ENCODE results near the gene ABCF2. TPM values are rescaled to one million over a fixed set of nuclear protein-coding genes. Genes with fewer than 3 reads are reported as not detected.

The ABCF2 gene
- total and polyA plus RNA-seq, 2 of the 4 experiments (the other 2 are of a cell fraction): 46.2 to 103 TPM

- Histone ChIP-seq H2AFZ (replicated peaks; ENCODE audit: low read length, poor library complexity) (no peak overlapping the region), H3K56ac (ENCODE audit: extremely low read depth, insufficient read depth, low read length) (no peak overlapping the region), H4K5ac (ENCODE audit: low read depth, low read length) (no peak overlapping the region), H4K91ac (ENCODE audit: insufficient read depth, low read depth, low read length) (no peak overlapping the region), H2AK9ac (replicated peaks; ENCODE audit: low read depth, low read length, poor library complexity) (no peak overlapping the region), H3K18ac (ENCODE audit: low read depth, low read length) (no peak overlapping the region), H3K36me3 (ENCODE audit: control insufficient read depth, insufficient read depth, low read length) (no peaks in the 10 kb centered on the region), H3K4me3 (ENCODE audit: insufficient read depth, low read depth, low read length) (no peak overlapping the region), H3K4me1 (ENCODE audit: control insufficient read depth, insufficient read depth, low read length) (no peaks in the 10 kb centered on the region), H3K4me2 (ENCODE audit: low read depth, low read length) (no peak overlapping the region), H2AK5ac (ENCODE audit: low read depth, low read length) (no peak overlapping the region), H4K8ac (ENCODE audit: low read depth in 2 of 2, low read length in 2 of 2) (no peak overlapping the region), H3K14ac (replicated peaks; ENCODE audit: low read depth, low read length) (no peak overlapping the region), H2BK120ac (ENCODE audit: low read depth, low read length) (no peak overlapping the region), H2BK20ac (ENCODE audit: low read depth, low read length) (no peak overlapping the region), H3K27ac (ENCODE audit: insufficient read depth, low read length) (no peak overlapping the region), H2BK15ac (ENCODE audit: low read depth, low read length) (no peak overlapping the region), H3K4ac (ENCODE audit: low read depth, low read length) (no peak overlapping the region), H3K27me3 (ENCODE audit: control insufficient read depth, insufficient read depth, low read length) (peaks cover 61% of the 10 kb centered on the region), H3K9me1 (ENCODE audit: insufficient read depth, low read length) (no peaks in the 10 kb centered on the region), H3K23ac (ENCODE audit: low read depth, low read length) (no peak overlapping the region), H4K20me1 (ENCODE audit: insufficient read depth, low read length) (no peaks in the 10 kb centered on the region), H3K9ac (ENCODE audit: low read depth, low read length) (no peak overlapping the region), H3K9me3 (ENCODE audit: control insufficient read depth, insufficient read depth, low read length) (no peaks in the 10 kb centered on the region; the same call in 1 of the 2 replicates), H3K79me1 (ENCODE audit: low read depth in 1 of 2, low read length in 2 of 2) (no peaks in the 10 kb centered on the region), H2BK5ac (ENCODE audit: low read depth, low read length, poor library complexity, severe bottlenecking) (no peak overlapping the region)
- POLR2A ChIA-PET (ENCODE audit: unreplicated experiment): no interaction called here
- no TSS peak for BruUV-seq (replicated peaks)
- dilution Hi-C loops (cut with HindIII; ENCODE audit: low sequenced_read_pairs, unreplicated experiment): no loop called here
- no peak for ATAC-seq (ENCODE audit: low read depth)
- no peak for DNase-seq
- in situ Hi-C loops (cut with MboI; ENCODE audit: low sequenced_read_pairs): no loop called here
- CTCF ChIA-PET: no interaction called here
- intact Hi-C loops (cut with micrococcal nuclease): no loop called here
- no peak for TF ChIP-seq MXI1 (IDR thresholded peaks at IDR 0.05; ENCODE audit: borderline replicate concordance, low read depth, low read length)
- TF ChIP-seq USF2 (IDR thresholded peaks at IDR 0.05; ENCODE audit: low read depth, low read length): no peak
- no peak for TF ChIP-seq SMC3 (IDR thresholded peaks at IDR 0.05; ENCODE audit: low read depth, low read length)
- TF ChIP-seq MAZ (IDR thresholded peaks at IDR 0.05; ENCODE audit: borderline replicate concordance, low read depth, low read length): no peak
- no peak for TF ChIP-seq RFX5 (IDR thresholded peaks at IDR 0.05; ENCODE audit: low read depth, low read length)
- TF ChIP-seq MAFK (IDR thresholded peaks at IDR 0.05; ENCODE audit: low read depth, low read length): no peak
- TF ChIP-seq ELK1 (IDR thresholded peaks at IDR 0.05; ENCODE audit: borderline replicate concordance, low read depth, low read length): no peak
- TF ChIP-seq CHD1 (IDR thresholded peaks at IDR 0.05; ENCODE audit: low read depth, low read length): no peak
- no peak for TF ChIP-seq POLR2A (IDR thresholded peaks at IDR 0.05; ENCODE audit: low read depth, low read length)
- WGBS, 2 experiments (ENCODE audit: extremely low coverage in 2 of 2, insufficient read length in 1 of 2): 67% methylated on average over 5 of the region's 23 CpGs; no CpG with 5 or more reads in 1 of the 2 experiments
Measured at GRCh38 chr7:151175793-151176311, 51.2 kb downstream of the ABCF2 start.

All from IMR-90 (cell line).